GM12801 (cell line): ENCODE results near the gene CSTF3.

ENCODE experiments used
- TF ChIP-seq, protein P1 (sequence below): IDR thresholded peaks from one replicate; pipeline ENCODE4 v1.5.1; 2011; ENCODE audit warnings: control low read depth; ENCODE audit not compliant: insufficient read length; ENCODE audit errors: extremely low read depth

The CSTF3 gene

DNA sequence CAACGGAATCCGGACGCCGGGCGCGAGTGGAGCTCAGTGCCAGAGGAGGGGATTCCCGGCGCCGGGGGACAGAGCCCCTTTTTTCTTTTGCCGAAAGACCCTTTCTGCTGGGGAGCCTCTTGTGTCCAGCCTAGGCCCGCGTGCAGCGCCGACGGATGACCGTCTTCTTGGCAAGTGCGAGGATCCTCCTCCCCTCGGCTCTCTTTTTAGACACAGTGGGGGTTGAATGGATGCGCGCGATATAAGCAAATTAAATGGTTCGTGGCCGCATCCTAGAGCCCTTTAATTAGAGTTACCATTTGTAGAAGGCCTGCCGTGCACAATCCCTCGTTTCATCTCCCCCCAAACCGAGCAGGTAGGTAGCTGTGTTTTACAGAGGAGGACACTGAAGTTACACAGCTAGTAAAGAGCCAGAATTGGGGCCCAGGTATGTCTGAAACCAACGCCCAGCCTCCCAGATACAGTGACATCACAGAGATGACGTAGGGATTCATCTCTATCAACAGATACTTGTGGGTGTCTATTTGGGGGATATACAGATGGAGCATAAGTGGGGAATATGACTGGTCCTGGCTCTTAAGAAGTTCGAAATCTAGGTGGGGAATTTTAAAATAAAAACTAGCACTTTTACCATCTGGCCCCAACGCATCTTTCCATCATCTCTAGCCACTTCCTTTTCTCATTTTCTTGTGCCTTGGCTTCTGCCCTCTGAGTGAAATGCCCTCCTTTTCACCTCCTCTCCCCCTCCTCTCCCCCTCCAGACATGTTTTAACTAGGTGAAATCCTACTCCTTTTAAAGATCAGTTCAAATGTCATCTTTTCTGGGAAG is 121.0 kb downstream of the CSTF3 start:
- TF ChIP-seq, protein P1, sequence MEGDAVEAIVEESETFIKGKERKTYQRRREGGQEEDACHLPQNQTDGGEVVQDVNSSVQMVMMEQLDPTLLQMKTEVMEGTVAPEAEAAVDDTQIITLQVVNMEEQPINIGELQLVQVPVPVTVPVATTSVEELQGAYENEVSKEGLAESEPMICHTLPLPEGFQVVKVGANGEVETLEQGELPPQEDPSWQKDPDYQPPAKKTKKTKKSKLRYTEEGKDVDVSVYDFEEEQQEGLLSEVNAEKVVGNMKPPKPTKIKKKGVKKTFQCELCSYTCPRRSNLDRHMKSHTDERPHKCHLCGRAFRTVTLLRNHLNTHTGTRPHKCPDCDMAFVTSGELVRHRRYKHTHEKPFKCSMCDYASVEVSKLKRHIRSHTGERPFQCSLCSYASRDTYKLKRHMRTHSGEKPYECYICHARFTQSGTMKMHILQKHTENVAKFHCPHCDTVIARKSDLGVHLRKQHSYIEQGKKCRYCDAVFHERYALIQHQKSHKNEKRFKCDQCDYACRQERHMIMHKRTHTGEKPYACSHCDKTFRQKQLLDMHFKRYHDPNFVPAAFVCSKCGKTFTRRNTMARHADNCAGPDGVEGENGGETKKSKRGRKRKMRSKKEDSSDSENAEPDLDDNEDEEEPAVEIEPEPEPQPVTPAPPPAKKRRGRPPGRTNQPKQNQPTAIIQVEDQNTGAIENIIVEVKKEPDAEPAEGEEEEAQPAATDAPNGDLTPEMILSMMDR: no peak

DNA sequence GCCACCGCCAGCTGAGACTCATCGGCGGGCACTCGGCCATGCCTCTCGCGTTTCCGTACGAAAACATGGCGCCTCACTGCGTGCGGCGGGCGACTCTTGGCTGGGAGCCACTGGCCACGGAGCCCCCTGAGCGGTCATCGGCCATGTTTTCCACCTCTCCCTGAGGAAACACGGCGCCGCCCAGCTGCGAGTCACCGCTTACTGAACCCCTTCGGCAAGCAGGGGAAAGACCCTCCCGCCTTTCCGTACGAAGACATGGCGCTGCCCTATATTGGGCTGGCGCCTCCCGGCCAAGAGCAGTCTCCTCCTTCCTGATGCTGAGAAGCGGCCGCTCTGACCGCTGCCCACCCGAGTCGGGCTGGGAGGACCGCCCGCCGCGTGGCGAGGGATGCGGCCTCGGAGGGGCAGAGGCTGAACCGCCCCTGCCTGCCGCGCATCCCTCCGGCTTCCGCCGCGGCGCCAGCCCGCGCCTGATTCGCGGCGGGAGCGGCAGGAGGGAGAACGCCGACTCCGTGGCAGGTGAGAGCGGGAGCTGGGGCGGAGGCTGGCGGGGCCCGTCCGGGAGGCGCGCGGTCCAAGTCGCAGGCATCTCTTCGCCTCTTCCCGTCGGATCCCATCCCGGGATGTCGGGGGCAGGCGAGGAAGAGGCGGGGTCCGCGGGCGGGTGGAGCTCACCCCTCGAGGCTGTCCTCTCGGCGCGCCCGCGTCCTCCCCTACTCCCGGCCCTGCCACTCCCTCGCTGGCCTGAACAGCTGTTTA is 121.8 kb downstream of the CSTF3 start, which contains the start of gene TCP11L1:
TCP11L1 (plus strand) TSS at position 299 of the 759 bp plus-strand sequence. CDS start 4,202 bp downstream, outside the sequence.
- TF ChIP-seq, protein P1: no peak

DNA sequence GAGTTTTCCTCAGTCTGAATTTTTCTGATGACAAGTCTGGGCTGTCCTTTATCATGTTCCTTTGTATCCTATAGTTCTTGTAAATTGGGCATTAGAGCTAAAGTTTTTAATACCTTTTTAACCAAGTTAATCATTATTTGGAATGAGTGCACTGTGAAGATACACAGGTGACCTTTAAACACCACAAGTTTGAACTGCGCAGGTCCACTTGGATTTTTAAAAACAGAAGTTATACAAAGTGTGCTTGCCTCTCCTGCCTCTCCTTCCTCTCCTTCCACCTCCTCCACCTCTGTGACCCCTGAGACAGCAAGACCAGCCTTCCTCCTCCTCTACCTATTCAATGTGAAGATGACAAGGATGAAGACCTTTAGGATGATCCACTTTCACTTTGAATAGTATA is 126.3 kb downstream of the CSTF3 start:
- TF ChIP-seq, protein P1: no peak
